IMR-90 (cell line): ENCODE measurements around the gene ATP23. TPM values are rescaled to one million over a fixed set of nuclear protein-coding genes. Genes with fewer than 3 reads are reported as not detected.

Experiments
- ATAC-seq: fragments of 200-7000 bp; cut with Tn5 transposase; 2 replicates; pipeline ENCODE4 v1.9.1; 2020; ENCODE audit warnings: low read depth, mild to moderate bottlenecking, moderate library complexity
- BruUV-seq: library from RNA; stranded (reverse); fragments of 400-500 nt; replicated peaks from 2 replicates; lab custom pipeline; 2021; lab: Mats Ljungman, UMichigan
- CTCF ChIA-PET: fragments of 300-600 bp; formaldehyde crosslinking; extraction: SDS; loops from one replicate; lab custom pipeline; 2021; ENCODE audit warnings: antibody characterized with exemption; lab: Yijun Ruan, JAX
- POLR2A ChIA-PET: fragments of 300-600 bp; sonication (Branson Sonifier 250); formaldehyde crosslinking; loops from one replicate; lab custom pipeline; 2022; ENCODE audit warnings: antibody characterized with exemption; ENCODE audit not compliant: unreplicated experiment; lab: Charles Lee
- DNase-seq: peaks from one replicate; pipeline ENCODE4 v3.0.0; 2013
- H2AFZ ChIP-seq: replicated peaks from 2 replicates; pipeline ENCODE3; 2013; ENCODE audit warnings: low read length, mild to moderate bottlenecking; ENCODE audit not compliant: poor library complexity
- H2AK5ac ChIP-seq: 2 replicates; pipeline ENCODE4 v1.6.1; 2013; ENCODE audit warnings: low read depth, low read length, inconsistent platforms
- H2AK9ac ChIP-seq: replicated peaks from 2 replicates; pipeline ENCODE3; 2013; ENCODE audit warnings: mild to moderate bottlenecking, low read depth, low read length, moderate library complexity; ENCODE audit not compliant: poor library complexity
- H2BK120ac ChIP-seq: 2 replicates; pipeline ENCODE4 v1.6.1; 2013; ENCODE audit warnings: low read depth, low read length, inconsistent platforms
- H2BK15ac ChIP-seq: 3 replicates; pipeline ENCODE4 v1.6.1; 2013; ENCODE audit warnings: low read depth, low read length, inconsistent platforms
- H2BK20ac ChIP-seq: 2 replicates; pipeline ENCODE4 v1.6.1; 2013; ENCODE audit warnings: low read depth, mild to moderate bottlenecking, inconsistent platforms, low read length, moderate library complexity
- H2BK5ac ChIP-seq: 2 replicates; pipeline ENCODE4 v1.6.1; 2013; ENCODE audit warnings: mild to moderate bottlenecking, low read depth, low read length, inconsistent platforms; ENCODE audit not compliant: poor library complexity, severe bottlenecking
- H3K14ac ChIP-seq: replicated peaks from 2 replicates; pipeline ENCODE4 v1.6.1; 2013; ENCODE audit warnings: low read depth, low read length, inconsistent platforms
- H3K18ac ChIP-seq: 2 replicates; pipeline ENCODE4 v1.6.1; 2013; ENCODE audit warnings: low read depth, low read length, control low read depth
- H3K23ac ChIP-seq: 2 replicates; pipeline ENCODE4 v1.6.1; 2013; ENCODE audit warnings: low read depth, low read length, inconsistent platforms
- H3K27ac ChIP-seq: 2 replicates; pipeline ENCODE4 v1.5.1; 2013; ENCODE audit warnings: mild to moderate bottlenecking, control low read depth, low read length; ENCODE audit not compliant: insufficient read depth
- H3K27me3 ChIP-seq: 2 replicates; pipeline ENCODE4 v1.6.1; 2013; ENCODE audit warnings: low read length; ENCODE audit not compliant: control insufficient read depth, insufficient read depth
- H3K36me3 ChIP-seq: 2 replicates; pipeline ENCODE4 v1.6.1; 2013; ENCODE audit warnings: low read length, mixed read lengths; ENCODE audit not compliant: control insufficient read depth, insufficient read depth
- H3K4ac ChIP-seq: 2 replicates; pipeline ENCODE4 v1.6.1; 2013; ENCODE audit warnings: low read depth, low read length, inconsistent platforms
- H3K4me1 ChIP-seq: 2 replicates; pipeline ENCODE4 v1.6.1; 2013; ENCODE audit warnings: low read length, mixed read lengths; ENCODE audit not compliant: control insufficient read depth, insufficient read depth
- H3K4me2 ChIP-seq: 2 replicates; pipeline ENCODE4 v1.6.1; 2013; ENCODE audit warnings: low read depth, mild to moderate bottlenecking, control low read depth, low read length, moderate library complexity
- H3K4me3 ChIP-seq: 2 replicates; pipeline ENCODE4 v1.5.1; 2013; ENCODE audit warnings: low read depth, mild to moderate bottlenecking, control low read depth, low read length, moderate library complexity; ENCODE audit not compliant: insufficient read depth
- H3K56ac ChIP-seq: 2 replicates; pipeline ENCODE4 v1.6.1; 2013; ENCODE audit warnings: low read length, inconsistent platforms; ENCODE audit not compliant: insufficient read depth; ENCODE audit errors: extremely low read depth
- H3K79me1 ChIP-seq, 2 experiments: 2 replicates each; pipeline ENCODE4 v1.6.1; 2013; ENCODE audit warnings: low read length in 2 of 2, inconsistent platforms in 1 of 2, low read depth in 1 of 2
- H3K9ac ChIP-seq: 2 replicates; pipeline ENCODE4 v1.6.1; 2013; ENCODE audit warnings: low read depth, low read length, control low read depth
- H3K9me1 ChIP-seq: 2 replicates; pipeline ENCODE4 v1.6.1; 2013; ENCODE audit warnings: low read length, inconsistent platforms; ENCODE audit not compliant: insufficient read depth
- H3K9me3 ChIP-seq: 2 replicates; pipeline ENCODE4 v1.6.1; 2013; ENCODE audit warnings: low read length; ENCODE audit not compliant: control insufficient read depth, insufficient read depth
- H4K20me1 ChIP-seq: 2 replicates; pipeline ENCODE4 v1.6.1; 2013; ENCODE audit warnings: low read length, inconsistent platforms; ENCODE audit not compliant: insufficient read depth
- H4K5ac ChIP-seq: 2 replicates; pipeline ENCODE4 v1.6.1; 2013; ENCODE audit warnings: mild to moderate bottlenecking, low read depth, low read length, control low read depth
- H4K8ac ChIP-seq, 2 experiments: 2 replicates each; pipeline ENCODE4 v1.6.1; 2013; ENCODE audit warnings: low read depth in 2 of 2, low read length in 2 of 2, control low read depth in 1 of 2, inconsistent platforms in 1 of 2
- H4K91ac ChIP-seq: 2 replicates; pipeline ENCODE4 v1.6.1; 2013; ENCODE audit warnings: low read depth, low read length, inconsistent platforms; ENCODE audit not compliant: insufficient read depth
- BHLHE40 ChIP-seq: fragments of 150-350 bp; IDR thresholded peaks from 2 replicates; pipeline ENCODE4 v1.6.1; 2016; ENCODE audit warnings: mild to moderate bottlenecking, low read depth, low read length
- CEBPB ChIP-seq: IDR thresholded peaks from 2 replicates; pipeline ENCODE4 v1.6.1; 2012; ENCODE audit warnings: low read depth, low read length, improper control_type of control experiment
- ELK1 ChIP-seq: fragments of 150-350 bp; IDR thresholded peaks from 2 replicates; pipeline ENCODE4 v1.6.1; 2016; ENCODE audit warnings: low read depth, mild to moderate bottlenecking, low read length, moderate library complexity, borderline replicate concordance
- MAZ ChIP-seq: IDR thresholded peaks from 2 replicates; pipeline ENCODE4 v1.6.1; 2012; ENCODE audit warnings: low read depth, mild to moderate bottlenecking, low read length, improper control_type of control experiment, moderate library complexity, borderline replicate concordance
- MXI1 ChIP-seq: IDR thresholded peaks from 2 replicates; pipeline ENCODE4 v1.6.1; 2012; ENCODE audit warnings: low read depth, mild to moderate bottlenecking, low read length, moderate library complexity, borderline replicate concordance
- NFE2L2 ChIP-seq: fragments of 150-350 bp; IDR thresholded peaks from 2 replicates; pipeline ENCODE4 v1.6.1; 2016; ENCODE audit warnings: low read depth, mild to moderate bottlenecking, low read length
- RCOR1 ChIP-seq: IDR thresholded peaks from 2 replicates; pipeline ENCODE4 v1.6.1; 2012; ENCODE audit warnings: mild to moderate bottlenecking, low read length, improper control_type of control experiment; ENCODE audit not compliant: insufficient replicate concordance
- USF2 ChIP-seq: fragments of 150-350 bp; IDR thresholded peaks from 2 replicates; pipeline ENCODE4 v1.6.1; 2017; ENCODE audit warnings: mild to moderate bottlenecking, antibody characterized with exemption, low read length, low read depth
- WGBS, 2 experiments: methylation state at CpG; one replicate each; pipeline versions ENCODE4 v1.1.5 to v1.1.7; 2013; ENCODE audit warnings: missing lambda C conversion rate in 2 of 2; ENCODE audit not compliant: insufficient read length in 1 of 2; ENCODE audit errors: extremely low coverage in 2 of 2; 5-methylcytosine and 5-hydroxymethylcytosine counted together
- dilution Hi-C: fragments of 300-500 bp; cut with HindIII; formaldehyde crosslinking; loops from one replicate; pipeline ENCODE4 v1.14.3; 2018; ENCODE audit warnings: low sequenced_read_pairs; ENCODE audit not compliant: unreplicated experiment
- in situ Hi-C: fragments of 300-500 bp; cut with MboI; formaldehyde crosslinking; loops from 3 replicates; pipeline ENCODE4 v1.14.3; 2019; ENCODE audit warnings: low sequenced_read_pairs, inconsistent platforms, mixed read lengths
- intact Hi-C: fragments of 100-400 bp; cut with micrococcal nuclease; formaldehyde crosslinking; loops from 2 replicates; pipeline ENCODE4 v1.10.0; 2022
- polyA plus RNA-seq, 3 experiments: library from polyadenylated mRNA; depleted of rRNA; stranded (reverse); fragments of >200 nt; gene quantifications; 2 replicates each; pipeline ENCODE4 v1.2.3, GENCODE V29; 2012; ENCODE audit warnings: low replicate concordance in 1 of 3
- total RNA-seq: library from RNA; depleted of rRNA; stranded (reverse); fragments of >200 nt; gene quantifications from 2 replicates; pipeline ENCODE4 v1.2.3, GENCODE V29; 2012

ATP23 gene
- total and polyA plus RNA-seq, 2 of the 4 experiments (the other 2 are of a cell fraction) = 6.4 to 7.2 TPM

GRCh38 chr12:57894399-57895292, 46.7 kb upstream of the ATP23 start:
- Histone ChIP-seq H3K4me1 (peaks cover 63% of the 10 kb centered on the region), H3K9me1 (peaks cover 44% of the 10 kb centered on the region), H3K4me3 (peak overlapping the region; percentile 4; the same call in 1 of the 2 replicates), H2BK15ac (peak overlapping the region; percentile 84; the same call in 2 of the 3 replicates), H2BK5ac (peak overlapping the region; percentile 96), H4K91ac (peak overlapping the region; percentile 96), H3K9ac (peak overlapping the region; percentile 91), H2AK9ac (peak overlapping the region; percentile 90), H3K27me3 (no peaks in the 10 kb centered on the region), H2AFZ (peak overlapping the region; percentile 19), H3K4ac (peak overlapping the region; percentile 97), H2BK120ac (peak overlapping the region; percentile 98), H3K56ac (peak overlapping the region; percentile 99), H3K36me3 (no peaks in the 10 kb centered on the region), H4K8ac (peak overlapping the region; percentile 79 to 95), H3K18ac (peak overlapping the region; percentile 97), H3K14ac (peak overlapping the region; percentile 98), H2AK5ac (peak overlapping the region; percentile 90), H3K23ac (peak overlapping the region; percentile 99), H3K4me2 (peak overlapping the region; percentile 75), H3K9me3 (no peaks in the 10 kb centered on the region), H4K5ac (peak overlapping the region; percentile 89), H3K79me1 (peaks cover 22 to 68% of the 10 kb centered on the region in 2 experiments), H3K27ac (peak overlapping the region; percentile 96), H4K20me1 (peaks cover 3% of the 10 kb centered on the region; the same call in 1 of the 2 replicates), H2BK20ac (peak overlapping the region; percentile 95)
- TF ChIP-seq CEBPB (no peak), MAZ (no peak), MXI1 (no peak), NFE2L2 (no peak), USF2 (no peak), BHLHE40 (no peak), RCOR1 (no peak), ELK1 (no peak)
- dilution Hi-C loops = no loop called here
- in situ Hi-C loops = loop anchor here (10.0 kb wide), 1 partner anchor 50 kb away; the partner anchor contains the start of gene CTDSP2
- DNase-seq (no peak), ATAC-seq (no peak)
- ChIA-PET CTCF (interaction anchor here (0.8 to 2.9 kb wide), 4 partner anchors 9 to 50 kb away, joined by 3 to 14 read pairs (median 4); no protein-coding TSS in a partner anchor), POLR2A (interaction anchor here (0.6 to 3.2 kb wide), 6 partner anchors 12 to 53 kb away, joined by 3 to 24 read pairs (median 6); no protein-coding TSS in a partner anchor)
- intact Hi-C loops = no loop called here
- no CpG with 5 or more reads among the region's 6 CpGs for WGBS, 2 experiments
- no TSS peak for BruUV-seq
